ENCODE measurements around the gene FBP2. TPM values are rescaled to one million over a fixed set of nuclear protein-coding genes. Genes with fewer than 3 reads are reported as not detected.

FBP2 gene
- total and polyA plus RNA-seq, 2 experiments from 2014 or later, result not detected

- TF ChIP-seq, protein P1, sequence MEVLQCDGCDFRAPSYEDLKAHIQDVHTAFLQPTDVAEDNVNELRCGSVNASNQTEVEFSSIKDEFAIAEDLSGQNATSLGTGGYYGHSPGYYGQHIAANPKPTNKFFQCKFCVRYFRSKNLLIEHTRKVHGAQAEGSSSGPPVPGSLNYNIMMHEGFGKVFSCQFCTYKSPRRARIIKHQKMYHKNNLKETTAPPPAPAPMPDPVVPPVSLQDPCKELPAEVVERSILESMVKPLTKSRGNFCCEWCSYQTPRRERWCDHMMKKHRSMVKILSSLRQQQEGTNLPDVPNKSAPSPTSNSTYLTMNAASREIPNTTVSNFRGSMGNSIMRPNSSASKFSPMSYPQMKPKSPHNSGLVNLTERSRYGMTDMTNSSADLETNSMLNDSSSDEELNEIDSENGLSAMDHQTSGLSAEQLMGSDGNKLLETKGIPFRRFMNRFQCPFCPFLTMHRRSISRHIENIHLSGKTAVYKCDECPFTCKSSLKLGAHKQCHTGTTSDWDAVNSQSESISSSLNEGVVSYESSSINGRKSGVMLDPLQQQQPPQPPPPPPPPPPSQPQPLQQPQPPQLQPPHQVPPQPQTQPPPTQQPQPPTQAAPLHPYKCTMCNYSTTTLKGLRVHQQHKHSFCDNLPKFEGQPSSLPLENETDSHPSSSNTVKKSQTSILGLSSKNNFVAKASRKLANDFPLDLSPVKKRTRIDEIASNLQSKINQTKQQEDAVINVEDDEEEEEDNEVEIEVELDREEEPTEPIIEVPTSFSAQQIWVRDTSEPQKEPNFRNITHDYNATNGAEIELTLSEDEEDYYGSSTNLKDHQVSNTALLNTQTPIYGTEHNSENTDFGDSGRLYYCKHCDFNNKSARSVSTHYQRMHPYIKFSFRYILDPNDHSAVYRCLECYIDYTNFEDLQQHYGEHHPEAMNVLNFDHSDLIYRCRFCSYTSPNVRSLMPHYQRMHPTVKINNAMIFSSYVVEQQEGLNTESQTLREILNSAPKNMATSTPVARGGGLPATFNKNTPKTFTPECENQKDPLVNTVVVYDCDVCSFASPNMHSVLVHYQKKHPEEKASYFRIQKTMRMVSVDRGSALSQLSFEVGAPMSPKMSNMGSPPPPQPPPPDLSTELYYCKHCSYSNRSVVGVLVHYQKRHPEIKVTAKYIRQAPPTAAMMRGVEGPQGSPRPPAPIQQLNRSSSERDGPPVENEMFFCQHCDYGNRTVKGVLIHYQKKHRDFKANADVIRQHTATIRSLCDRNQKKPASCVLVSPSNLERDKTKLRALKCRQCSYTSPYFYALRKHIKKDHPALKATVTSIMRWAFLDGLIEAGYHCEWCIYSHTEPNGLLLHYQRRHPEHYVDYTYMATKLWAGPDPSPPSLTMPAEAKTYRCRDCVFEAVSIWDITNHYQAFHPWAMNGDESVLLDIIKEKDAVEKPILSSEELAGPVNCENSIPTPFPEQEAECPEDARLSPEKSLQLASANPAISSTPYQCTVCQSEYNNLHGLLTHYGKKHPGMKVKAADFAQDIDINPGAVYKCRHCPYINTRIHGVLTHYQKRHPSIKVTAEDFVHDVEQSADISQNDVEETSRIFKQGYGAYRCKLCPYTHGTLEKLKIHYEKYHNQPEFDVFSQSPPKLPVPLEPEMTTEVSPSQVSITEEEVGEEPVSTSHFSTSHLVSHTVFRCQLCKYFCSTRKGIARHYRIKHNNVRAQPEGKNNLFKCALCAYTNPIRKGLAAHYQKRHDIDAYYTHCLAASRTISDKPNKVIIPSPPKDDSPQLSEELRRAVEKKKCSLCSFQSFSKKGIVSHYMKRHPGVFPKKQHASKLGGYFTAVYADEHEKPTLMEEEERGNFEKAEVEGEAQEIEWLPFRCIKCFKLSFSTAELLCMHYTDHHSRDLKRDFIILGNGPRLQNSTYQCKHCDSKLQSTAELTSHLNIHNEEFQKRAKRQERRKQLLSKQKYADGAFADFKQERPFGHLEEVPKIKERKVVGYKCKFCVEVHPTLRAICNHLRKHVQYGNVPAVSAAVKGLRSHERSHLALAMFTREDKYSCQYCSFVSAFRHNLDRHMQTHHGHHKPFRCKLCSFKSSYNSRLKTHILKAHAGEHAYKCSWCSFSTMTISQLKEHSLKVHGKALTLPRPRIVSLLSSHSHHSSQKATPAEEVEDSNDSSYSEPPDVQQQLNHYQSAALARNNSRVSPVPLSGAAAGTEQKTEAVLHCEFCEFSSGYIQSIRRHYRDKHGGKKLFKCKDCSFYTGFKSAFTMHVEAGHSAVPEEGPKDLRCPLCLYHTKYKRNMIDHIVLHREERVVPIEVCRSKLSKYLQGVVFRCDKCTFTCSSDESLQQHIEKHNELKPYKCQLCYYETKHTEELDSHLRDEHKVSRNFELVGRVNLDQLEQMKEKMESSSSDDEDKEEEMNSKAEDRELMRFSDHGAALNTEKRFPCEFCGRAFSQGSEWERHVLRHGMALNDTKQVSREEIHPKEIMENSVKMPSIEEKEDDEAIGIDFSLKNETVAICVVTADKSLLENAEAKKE (CRISPR knock-in tag; IDR thresholded peaks at IDR 0.05), result no peak
- no peak for TF ChIP-seq EZH2 (IDR thresholded peaks at IDR 0.05; ENCODE audit: low read depth, unreplicated experiment)
- TF ChIP-seq, protein P2, sequence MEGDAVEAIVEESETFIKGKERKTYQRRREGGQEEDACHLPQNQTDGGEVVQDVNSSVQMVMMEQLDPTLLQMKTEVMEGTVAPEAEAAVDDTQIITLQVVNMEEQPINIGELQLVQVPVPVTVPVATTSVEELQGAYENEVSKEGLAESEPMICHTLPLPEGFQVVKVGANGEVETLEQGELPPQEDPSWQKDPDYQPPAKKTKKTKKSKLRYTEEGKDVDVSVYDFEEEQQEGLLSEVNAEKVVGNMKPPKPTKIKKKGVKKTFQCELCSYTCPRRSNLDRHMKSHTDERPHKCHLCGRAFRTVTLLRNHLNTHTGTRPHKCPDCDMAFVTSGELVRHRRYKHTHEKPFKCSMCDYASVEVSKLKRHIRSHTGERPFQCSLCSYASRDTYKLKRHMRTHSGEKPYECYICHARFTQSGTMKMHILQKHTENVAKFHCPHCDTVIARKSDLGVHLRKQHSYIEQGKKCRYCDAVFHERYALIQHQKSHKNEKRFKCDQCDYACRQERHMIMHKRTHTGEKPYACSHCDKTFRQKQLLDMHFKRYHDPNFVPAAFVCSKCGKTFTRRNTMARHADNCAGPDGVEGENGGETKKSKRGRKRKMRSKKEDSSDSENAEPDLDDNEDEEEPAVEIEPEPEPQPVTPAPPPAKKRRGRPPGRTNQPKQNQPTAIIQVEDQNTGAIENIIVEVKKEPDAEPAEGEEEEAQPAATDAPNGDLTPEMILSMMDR (conservative IDR thresholded peaks at IDR 0.05; ENCODE audit: low read depth in 2 of 2), result no peak
- no peak for TF ChIP-seq EZH2phosphoT487 (IDR thresholded peaks at IDR 0.05; ENCODE audit: unreplicated experiment)
These were observed 9.1 kb downstream of the FBP2 start (continued) for GRCh38 chr9:94584555-94584954.

DNA sequence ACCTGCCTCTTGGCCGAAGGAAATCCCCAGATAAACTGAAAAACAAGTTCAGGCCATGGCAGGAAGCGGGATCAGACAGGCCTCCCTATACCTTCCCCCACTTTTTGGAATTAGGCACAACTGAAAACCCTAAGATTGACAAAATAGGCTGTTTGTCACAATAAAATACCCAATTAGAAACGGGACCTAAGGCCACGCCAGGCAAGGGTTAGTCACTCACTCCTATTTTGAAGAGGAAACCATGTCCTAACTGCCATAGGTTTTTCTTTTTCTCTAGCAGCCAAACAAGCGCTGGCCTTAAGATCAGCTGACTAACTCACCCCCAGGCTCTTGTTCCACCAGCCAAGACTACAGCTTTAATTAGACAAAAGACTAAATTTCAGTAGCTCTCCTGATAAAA is 11.9 kb downstream of the FBP2 start:
- no peaks in the 10 kb centered on the region for H3K27me3 Mint-ChIP-seq (ENCODE audit: insufficient read depth, low read depth, poor library complexity)
- H3K36me3 Mint-ChIP-seq (ENCODE audit: low read depth), result no peaks in the 10 kb centered on the region
- H3K4me1 Mint-ChIP-seq, result peaks cover 4% of the 10 kb centered on the region; the same call in 2 of the 3 replicates
- no peak overlapping the region for H3K27ac Mint-ChIP-seq
- peaks cover 7% of the 10 kb centered on the region; the same call in 2 of the 3 replicates for H3K9me3 Mint-ChIP-seq
- no peaks in the 10 kb centered on the region for H3K9me2 ChIP-seq (ENCODE audit: insufficient read depth)
- ATAC-seq (no peak), DNase-seq (ENCODE audit: low spot score) (no peak)
- H3K27me3 ChIP-seq (ENCODE audit: insufficient read depth), result no peaks in the 10 kb centered on the region
- no peaks in the 10 kb centered on the region for H3K79me2 ChIP-seq (replicated peaks; ENCODE audit: insufficient read depth)
- H3K27ac ChIP-seq (ENCODE audit: low read depth), result no peak overlapping the region
- no peaks in the 10 kb centered on the region for H3F3A ChIP-seq (replicated peaks; ENCODE audit: low read depth)
- H3K4me3 ChIP-seq, result no peak overlapping the region
- no peaks in the 10 kb centered on the region for H4K20me1 ChIP-seq (replicated peaks; ENCODE audit: insufficient read depth)
- H3K36me3 ChIP-seq (ENCODE audit: insufficient read depth), result no peaks in the 10 kb centered on the region
- H3K4me3 Mint-ChIP-seq, result no peak overlapping the region
- TF ChIP-seq EZH2phosphoT487 (IDR thresholded peaks at IDR 0.05; ENCODE audit: unreplicated experiment) (no peak), EZH2 (IDR thresholded peaks at IDR 0.05; ENCODE audit: low read depth, unreplicated experiment) (no peak), REST (IDR thresholded peaks at IDR 0.05; ENCODE audit: unreplicated experiment) (no peak), POLR2AphosphoS5 (IDR thresholded peaks at IDR 0.05; ENCODE audit: low read depth) (no peak), JUNB (IDR thresholded peaks at IDR 0.05; ENCODE audit: unreplicated experiment) (no peak)
- H2AFZ ChIP-seq, result no peak overlapping the region
- no peaks in the 10 kb centered on the region for H3K4me1 ChIP-seq (ENCODE audit: insufficient read depth)
- H3K4me2 ChIP-seq, result no peak overlapping the region
